Colon (tissue), 2 donors: Measurements from ENCODE around the gene SERPINI1.

ENCODE experiments used
- FAIRE-seq: peaks from 2 replicates; lab custom pipeline; 2012; peaks lifted over from hg19 to GRCh38; lab: Jason Lieb, UNC
- donor health status: control.
- donor health status: control.

SERPINI1 gene

DNA sequence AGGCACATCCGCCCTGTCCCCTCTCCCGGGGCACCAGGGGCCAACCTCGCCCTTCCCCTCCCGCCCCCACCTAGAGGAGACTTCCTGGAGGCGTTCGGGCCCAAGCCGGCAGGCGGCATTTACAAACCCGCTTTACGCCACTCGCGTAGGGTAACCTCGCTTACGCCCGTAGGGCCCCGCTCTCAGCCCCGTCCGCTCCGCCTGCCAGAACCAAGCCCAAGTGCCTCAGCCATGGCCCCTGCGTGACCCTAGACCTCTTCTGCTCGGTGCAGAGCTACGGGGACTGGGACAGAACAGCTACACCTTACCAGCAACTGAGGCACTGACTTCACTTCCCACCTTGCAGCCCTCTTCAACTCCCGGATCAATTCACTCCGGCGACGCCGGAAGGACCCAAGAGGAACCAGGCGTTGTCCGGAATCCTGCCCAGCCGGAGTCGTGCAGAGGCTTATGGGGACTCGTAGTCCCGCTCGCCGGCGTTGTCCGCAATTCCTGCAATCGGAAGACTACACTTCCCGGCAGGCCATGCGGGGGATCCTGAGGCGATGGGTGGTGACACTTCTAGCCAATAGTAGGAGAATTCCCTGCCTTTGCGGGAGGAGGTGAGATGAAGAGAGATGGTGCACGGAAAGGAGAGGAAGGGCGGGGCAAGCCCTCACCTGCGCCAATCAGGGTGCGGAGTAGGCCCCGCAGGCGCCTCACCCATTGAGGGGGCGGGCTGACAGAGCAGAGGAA, 856 bp upstream of the SERPINI1 start, which contains the start of gene PDCD10:
TSS of gene PDCD10 (minus strand) at position 395 of the 735 bp plus-strand sequence. CDS start 14,735 bp downstream, outside the sequence.
- peak; percentile 89 for FAIRE-seq

DNA sequence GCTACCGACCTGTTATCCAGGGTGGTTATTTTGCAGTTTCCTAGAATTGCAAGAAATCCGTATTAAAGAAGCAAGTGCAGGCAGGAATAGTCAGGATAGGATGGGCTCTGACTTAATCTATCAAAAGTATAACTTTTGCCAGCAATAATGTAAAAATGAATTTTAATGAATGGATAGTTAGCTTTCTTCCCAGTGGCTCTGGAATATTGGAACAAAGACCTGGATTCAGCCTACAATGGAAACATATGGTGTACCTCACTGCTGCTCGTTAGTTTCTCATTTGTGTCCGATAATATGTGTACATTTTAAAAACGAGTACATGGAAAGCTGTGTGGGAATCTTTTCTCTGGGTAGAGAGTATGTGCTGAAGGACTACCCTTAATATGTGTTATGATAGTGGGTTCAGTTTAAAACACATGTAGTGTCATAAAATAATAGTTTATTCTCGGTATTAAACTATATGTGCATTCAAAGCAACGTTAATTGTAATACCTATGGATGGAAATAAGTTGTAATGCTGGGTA, 805 bp downstream of the SERPINI1 start:
- no peak for FAIRE-seq

DNA sequence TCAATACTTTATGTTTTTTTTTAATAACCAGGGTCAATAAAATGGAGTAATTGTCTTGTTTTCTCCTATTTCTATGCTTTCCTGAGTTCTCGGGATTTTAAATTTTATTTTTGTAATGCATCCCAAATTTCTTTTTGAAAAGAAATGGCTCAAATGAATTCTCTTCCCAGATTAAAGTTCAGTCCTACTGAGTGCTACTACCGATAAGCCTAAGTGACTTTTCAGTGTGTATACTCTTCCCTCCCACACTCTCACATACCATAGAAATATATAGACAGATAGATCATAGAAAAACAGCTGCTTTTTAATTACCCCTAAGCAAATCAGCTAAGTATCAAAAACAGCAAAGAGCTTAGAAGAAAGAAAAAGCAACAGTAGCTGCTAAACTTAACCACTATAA, 1.5 kb downstream of the SERPINI1 start:
- FAIRE-seq = no peak

DNA sequence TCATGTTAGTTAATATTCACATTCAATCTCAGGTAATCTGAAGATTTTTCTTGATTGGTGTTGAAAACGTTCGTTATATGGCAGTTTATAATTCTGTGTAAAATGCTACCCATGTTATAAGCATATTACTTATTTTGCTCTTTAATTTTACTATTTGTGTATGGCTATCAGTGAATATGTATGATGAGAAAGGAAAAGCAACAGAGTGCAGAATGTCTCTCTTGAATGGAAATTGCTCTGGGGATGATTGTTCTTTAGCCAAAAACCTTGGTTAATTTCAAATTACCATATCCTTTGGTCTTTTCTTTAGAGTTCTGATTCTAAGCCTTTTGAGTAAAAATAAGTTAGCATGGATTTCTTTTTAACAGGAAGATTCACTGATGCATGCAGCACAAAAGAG, 2.5 kb downstream of the SERPINI1 start:
- no peak for FAIRE-seq

DNA sequence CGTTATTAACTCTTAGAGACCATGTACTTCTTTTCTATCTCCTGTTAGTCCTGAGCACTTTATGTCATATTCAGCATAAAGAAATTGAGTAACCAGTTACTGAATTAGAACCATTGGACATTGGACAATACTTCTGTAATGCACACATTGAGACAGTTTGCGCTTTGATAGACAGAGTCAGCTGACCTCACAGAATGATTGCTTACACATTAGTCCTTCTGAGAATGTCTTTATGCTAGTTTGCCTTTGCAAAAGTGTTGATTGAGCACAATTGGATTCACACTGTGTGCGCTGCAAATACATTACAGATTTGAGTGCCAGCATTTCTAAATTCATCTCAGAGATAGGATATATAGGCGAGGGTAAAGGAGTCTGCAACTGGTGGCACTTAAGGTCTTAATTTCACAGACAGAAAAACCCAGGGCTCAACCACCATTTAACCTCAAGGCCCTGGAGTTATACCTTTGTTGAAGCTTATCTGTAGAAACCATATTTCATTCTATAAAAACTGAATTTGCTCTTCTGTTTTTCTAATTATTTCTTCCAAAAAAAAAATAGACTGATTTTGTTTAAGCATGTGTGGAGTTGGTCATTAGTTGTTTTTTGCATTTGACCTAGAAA, 3.8 kb downstream of the SERPINI1 start:
- FAIRE-seq = no peak

DNA sequence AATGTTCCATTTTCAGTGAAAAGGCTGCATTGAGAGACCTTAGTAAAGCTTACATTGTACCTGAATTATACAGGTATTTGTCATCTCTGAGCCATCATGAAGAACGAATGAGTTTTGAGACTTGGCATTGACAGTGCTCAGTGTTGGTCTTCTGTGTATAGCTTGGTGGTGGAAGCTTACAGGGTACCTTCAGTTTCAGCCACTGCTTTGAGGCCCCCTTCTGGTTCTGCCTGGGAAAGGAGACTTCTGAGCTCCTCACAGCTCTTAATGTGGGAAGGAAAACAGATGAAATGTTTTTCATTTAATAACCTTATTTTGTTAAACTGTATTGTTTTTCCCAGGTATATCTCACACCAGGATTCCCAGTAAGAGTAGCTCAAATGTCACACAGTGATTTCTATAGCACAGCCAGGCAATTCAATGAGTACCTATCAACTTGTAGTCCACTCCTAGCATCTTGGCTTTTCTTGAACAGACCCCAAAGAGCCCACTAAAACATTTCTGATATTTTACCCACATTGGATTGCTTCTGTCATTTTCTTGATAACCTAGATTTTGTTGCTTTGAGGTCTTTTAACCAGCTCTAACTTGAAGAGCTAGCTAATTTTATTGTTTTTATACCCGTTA, 5.6 kb downstream of the SERPINI1 start:
- FAIRE-seq = no peak

DNA sequence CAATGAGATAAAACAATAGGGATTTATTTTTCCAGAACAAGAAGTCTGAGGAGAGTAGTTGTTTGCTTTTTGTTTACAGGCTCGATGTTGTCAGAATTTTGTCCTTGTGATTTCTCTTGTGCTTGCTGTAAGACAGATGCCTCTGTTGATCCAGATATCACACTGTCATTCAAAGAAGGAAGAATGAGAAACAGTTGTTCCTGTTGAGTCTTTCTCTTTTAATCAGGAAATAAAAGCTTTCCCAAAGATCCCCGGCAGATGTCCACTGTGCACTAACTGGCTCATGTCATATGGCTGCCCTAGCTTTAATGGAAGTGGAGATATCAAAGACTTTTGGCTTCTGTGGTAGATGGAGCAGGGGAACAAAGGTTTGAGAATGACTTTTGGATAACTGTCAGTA, 6.8 kb downstream of the SERPINI1 start:
- FAIRE-seq = no peak

DNA sequence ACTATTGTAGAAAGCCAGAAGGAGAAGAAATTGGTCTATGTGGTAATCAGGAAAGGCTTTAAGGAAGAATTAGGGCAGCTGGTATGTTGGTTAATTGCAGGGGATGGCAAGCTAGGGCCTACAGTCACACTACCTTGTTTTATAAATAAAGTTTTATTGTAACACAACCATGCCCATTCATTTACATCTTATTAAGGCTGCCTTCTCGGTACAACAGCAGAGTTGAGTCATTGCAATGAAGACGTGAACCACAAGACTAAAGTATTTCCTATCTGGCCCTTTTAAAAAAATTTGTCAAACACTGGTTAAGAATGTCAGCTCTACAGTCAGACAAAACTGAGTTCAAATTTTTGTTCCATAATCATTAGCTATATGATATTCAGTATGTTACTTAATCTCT, 8.3 kb downstream of the SERPINI1 start:
- FAIRE-seq = no peak

DNA sequence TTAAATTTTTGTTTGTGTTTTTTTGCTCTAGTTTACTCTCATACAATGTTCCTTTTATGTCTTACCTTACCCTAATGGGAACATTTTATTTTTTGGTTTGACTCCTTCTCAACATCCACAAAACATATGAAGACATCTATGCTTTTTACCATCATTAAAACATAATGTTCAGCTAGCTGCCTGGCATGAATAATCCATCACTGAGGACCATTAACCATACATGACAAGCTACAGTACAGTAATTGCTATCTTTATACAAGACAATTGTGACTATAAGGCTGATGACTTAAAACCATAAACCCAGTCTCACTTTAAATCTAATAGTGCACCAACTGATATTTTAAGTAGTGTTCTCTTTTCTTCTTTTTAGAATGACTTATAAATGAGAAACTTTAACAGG, 13.7 kb downstream of the SERPINI1 start:
- FAIRE-seq = no peak

DNA sequence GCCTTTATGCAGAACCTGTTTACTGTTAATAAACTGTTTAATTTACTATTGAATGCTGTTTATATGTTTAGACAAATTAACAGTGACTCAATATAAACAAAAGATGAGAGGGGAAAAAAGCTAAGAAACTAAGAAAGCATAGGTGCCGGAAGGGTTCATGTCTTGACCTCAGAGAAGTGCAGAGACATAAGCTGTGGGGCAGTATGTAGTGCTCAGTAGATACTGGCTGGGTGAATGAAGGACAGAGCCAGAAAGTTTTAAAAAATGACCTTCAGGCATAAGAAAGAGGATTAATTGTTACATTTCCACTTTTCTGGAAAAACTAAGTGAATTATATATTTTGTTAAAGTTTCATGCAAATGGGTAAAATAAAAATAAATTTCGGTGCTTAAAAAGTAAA, 14.2 kb downstream of the SERPINI1 start:
- no peak for FAIRE-seq

DNA sequence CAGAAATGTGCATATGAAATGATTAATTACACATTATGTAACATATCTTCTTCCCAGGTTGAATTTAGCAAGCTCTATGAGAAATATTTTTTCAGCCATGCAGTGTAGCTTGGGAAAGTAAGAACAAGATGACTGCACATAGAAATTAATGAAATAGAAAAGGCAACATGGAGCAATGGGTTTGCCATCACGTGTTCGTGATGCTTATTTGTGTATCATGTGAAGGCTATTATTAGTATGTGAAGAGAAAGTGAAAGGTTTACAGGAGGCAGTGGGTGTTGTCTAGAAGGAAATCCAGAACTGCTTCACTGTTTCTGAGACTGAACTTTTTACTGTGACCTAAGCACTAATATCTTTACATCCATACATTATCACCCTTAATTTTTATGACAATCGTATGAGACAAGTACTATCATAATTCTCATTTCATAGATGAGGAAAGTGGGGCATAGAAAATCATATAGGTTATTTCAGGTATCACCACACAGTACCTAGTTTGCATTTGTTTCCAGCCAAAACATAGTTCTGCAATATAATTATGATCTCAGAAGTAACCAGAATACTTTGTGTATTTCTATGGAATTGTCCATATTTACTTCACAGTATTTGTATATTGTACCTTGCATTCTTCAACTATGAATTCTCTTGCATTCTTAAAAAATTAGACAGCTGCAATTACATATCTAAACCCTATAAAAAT, 14.9 kb downstream of the SERPINI1 start:
- no peak for FAIRE-seq

DNA sequence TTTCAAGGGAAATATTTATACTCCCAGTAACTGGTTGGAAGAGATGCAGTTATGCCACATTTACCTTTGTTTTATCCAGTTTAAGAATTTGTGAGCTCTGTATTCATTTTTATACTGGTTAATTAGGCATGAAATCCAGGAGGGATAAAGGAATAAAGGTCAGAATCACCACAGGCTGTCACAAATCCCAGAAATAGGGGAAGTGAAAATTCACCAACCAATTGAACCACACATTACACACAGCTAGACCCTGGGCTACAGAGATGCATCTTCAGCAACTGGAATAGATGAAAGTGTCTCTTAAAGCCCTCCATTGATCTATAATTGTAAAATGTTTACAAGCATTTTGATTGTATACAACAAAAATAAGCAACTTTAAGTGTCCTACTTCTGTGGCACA, 18.5 kb downstream of the SERPINI1 start:
- no peak for FAIRE-seq

DNA sequence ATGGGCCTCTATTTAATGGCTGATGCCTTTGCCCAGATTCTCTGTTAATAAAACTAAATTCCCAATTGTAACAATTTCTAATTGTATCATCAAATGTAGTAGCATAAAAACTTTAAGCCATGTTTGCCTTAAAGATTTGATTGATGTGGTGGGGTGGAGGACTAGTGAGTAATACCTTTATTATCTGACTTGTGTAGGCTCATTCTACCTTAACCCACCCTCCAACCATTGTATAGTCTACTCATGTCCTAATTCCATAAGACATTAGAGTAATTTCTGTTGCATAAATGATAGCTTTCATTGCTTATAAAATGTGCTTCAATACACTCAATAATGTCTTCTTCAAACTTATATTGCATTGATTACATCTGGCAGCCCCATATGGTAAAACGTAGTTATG, 25.8 kb downstream of the SERPINI1 start:
- FAIRE-seq = no peak

DNA sequence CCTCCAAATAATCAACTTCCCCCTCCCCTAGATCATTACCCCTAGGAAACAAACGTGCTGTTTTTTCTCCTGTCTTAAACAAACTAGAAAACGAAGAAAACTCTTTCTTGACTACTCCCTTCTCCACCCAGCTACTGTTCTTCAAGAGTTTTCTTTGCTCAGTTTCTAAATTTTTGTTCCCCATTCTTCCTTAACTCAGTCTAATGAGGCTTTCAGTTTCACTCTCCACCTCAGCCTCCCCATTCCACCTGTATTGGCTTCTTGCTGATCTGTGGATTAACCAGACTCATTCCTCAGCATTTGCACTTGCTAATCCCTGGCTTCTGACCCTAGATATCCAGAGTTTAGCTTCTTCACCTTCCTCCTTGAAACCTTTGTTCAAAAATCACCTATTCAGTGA, 26.8 kb downstream of the SERPINI1 start:
- FAIRE-seq = no peak

DNA sequence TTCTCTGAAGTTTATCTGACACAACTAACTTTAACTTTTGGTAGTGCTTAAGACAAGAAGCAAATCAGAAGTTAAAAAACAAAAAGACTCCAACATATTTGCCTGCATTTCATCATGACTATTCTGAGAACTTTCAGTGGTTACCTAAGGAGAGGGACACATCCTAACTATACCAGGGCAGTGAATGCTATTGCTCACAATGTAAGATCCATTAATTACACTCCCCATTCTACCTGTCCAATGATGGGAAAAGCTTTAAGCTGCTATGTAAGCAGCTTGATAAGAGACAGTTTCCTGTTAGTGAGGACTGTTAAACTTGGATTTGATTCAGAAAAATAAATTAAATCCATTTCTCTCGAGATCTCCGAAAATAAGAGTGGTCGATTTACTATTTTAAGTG, 37.5 kb downstream of the SERPINI1 start:
- FAIRE-seq = no peak

DNA sequence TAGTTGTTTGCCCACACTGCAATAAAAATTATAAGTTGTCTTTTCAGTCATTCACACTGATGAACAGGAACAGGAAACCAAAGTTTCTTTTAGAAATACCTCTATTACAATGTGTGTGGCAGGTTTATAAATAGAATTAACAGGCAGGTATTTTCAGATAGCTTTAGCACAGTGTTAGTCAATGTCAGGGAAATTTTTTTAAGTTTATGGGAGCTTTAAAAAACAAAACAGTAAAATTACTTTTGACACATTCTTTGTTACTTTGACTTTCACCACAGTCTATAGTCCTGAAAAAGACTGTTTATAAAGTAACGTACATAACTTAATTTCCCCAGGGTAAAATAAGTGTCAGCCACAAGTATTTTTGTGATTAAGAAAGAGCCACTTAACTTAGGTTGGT, 38.1 kb downstream of the SERPINI1 start:
- no peak for FAIRE-seq

DNA sequence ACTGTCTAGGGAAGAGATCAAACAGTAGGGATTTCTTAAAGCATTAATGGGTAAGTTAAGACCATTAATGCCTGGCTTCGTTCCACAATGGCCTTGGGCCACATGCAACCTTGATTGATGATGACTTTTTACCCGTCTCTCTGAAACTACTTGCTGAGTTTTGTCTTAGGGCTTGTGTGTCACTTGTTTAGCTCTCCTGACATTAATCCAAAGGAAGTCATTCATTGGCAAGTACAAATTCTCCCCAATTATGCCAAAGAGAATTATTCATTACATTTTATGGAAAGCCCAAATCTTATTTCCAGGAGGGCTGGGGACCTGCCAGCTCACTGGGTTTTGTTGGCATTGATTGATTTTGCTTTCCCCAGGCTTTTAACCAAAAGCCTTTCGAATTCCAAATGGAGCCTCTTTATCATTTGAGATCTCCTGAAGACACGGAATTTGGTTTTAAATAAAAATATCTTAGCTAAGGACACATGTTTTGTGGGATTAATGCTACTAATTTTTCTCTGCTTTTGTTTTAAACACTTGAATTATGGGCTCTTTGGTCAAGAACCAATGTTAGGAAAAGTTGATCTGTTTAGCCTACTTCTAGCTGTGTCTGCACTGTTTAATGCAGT, 40.7 kb downstream of the SERPINI1 start:
- no peak for FAIRE-seq

DNA sequence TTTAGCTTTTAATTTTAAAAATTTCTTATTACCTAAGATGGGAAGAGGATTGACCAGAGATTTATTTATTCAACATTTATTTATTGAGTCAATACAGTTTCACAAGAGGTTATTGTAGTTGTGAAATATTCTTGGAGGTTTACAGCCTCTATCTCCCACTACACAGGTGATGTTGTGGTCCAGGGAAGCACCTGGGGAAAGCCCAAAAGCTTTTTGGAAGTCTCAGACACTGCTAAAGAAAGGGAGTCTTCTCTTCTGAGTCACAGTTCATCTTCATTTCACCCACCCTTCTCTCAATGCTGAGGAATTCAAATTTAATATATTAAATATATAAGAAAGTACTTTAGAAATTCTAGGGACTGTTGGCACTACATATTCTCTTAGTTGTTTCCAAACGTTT, 41.8 kb downstream of the SERPINI1 start:
- no peak for FAIRE-seq

DNA sequence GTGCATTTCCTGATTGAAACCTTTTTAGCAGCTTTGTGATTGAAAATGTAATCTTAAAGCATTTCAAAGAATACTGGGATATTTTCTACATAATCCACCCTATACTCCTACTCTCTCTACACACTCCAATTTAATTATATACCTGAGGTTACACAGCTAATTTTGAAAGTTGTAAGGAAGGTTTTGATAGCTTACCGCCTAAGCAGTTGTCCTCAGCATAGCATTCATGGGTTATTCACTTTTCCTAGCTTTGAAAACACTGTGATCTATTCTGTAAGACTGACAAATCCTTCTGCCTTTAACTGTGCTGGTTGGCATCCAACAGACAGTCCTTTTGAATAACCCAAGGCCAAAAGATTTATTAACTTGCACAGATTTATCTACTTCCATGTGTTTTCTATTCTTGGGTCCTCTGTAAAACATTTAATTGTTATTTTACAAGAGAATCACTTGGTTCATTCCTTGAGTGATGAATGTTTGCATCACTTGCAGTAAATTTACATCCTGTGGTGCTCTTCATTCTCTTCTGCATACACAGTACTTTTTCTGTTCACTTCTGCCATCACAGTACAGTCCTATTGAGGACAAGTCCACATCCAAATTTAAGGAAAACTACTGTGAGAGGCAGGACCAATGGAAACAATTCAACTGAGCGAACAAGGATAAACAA, 44.8 kb downstream of the SERPINI1 start:
- FAIRE-seq = no peak

DNA sequence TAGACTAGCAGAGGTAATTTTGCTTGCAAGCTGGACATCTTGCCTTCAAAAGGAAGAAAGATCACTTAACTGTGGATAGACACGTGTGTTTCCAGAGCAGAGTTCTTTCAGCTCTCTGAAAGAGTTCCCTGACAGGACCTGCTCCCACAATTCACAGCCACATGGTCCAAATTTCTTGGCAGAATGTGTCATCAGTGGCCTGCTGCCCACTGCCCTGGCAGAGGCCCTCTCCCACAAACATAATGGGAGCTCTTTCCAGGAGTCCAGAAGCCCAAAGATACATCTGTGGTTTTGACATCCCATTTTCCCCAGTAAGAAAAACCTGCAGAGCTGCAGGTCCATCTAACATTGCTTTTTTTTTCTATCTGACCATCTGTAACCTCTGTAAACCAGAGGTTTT, 48.3 kb downstream of the SERPINI1 start:
- no peak for FAIRE-seq

DNA sequence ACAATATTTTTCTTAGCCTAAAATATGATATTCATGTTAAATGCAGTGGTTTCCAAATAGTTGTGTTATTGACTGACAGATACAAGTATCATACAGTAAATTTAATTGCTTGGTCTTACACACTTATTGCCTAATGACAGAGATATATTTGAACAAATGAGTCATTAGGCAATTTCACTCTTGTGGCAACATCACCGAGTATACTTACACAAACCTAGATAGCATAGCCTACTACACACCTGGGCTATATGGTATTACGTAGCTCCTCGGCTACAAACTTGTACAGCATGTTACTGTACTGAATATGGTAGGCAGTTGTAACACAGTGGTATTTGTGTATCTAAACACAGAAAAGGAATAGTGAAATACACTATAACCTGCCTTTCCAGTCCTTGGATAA, 50.3 kb downstream of the SERPINI1 start:
- no peak for FAIRE-seq

DNA sequence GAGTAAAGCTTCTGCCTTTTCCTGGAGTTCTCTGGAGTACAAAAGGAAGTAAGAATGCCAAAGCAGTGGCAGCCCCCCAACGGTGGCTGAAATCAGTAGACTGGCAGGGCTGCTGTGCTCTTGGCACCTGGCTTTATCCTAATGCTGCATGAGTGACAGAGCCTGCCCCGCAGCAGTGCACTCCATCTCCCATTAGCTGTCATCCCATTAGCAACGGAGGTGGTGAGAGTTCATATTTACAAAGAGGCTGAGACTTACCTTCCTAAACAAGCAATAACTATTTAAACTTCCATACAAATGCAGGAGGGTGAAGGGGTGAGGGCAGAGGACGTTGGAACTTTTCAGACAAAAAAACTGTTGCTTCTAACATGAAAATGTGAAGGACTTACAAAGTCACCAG, 51.9 kb downstream of the SERPINI1 start:
- no peak for FAIRE-seq
